H1 (cell line): Measurements from ENCODE around the gene COX17. TPM values are rescaled to one million over a fixed set of nuclear protein-coding genes. Genes with fewer than 3 reads are reported as not detected.

Experiments
- CHD7 ChIP-seq: fragments of 300-600 bp; sonication (generic); IDR thresholded peaks from 2 replicates; pipeline ENCODE4 v1.7.1; 2012; ENCODE audit warnings: low read length, moderate library complexity, mild to moderate bottlenecking, inconsistent platforms; ENCODE audit not compliant: insufficient replicate concordance
- KDM1A ChIP-seq: fragments of 200-600, 300-600 bp; sonication (generic); IDR thresholded peaks from 2 replicates; pipeline ENCODE4 v1.7.1; 2016; ENCODE audit warnings: mild to moderate bottlenecking, low read length, borderline replicate concordance
- KDM4A ChIP-seq: IDR thresholded peaks from one replicate; pipeline ENCODE4 v1.7.1; 2012; ENCODE audit warnings: low read depth, mild to moderate bottlenecking, moderate library complexity, low read length, inconsistent platforms; ENCODE audit not compliant: severe bottlenecking
- NANOG ChIP-seq: IDR thresholded peaks from 2 replicates; pipeline ENCODE4 v1.6.1; 2011; ENCODE audit warnings: low read length, low read depth, mild to moderate bottlenecking, inconsistent platforms; ENCODE audit not compliant: insufficient read depth, poor library complexity, severe bottlenecking
- RBBP5 ChIP-seq: IDR thresholded peaks from 2 replicates; pipeline ENCODE4 v1.7.1; 2012; ENCODE audit warnings: low read depth, mild to moderate bottlenecking, inconsistent platforms, low read length, moderate library complexity, borderline replicate concordance
- SAP30 ChIP-seq: fragments of 300-600 bp; sonication (generic); IDR thresholded peaks from 2 replicates; pipeline ENCODE4 v1.7.1; 2012; ENCODE audit warnings: low read length, moderate library complexity, mild to moderate bottlenecking, inconsistent platforms; ENCODE audit not compliant: insufficient read depth, insufficient replicate concordance
- SIRT6 ChIP-seq: IDR thresholded peaks from one replicate; pipeline ENCODE4 v1.7.1; 2012; ENCODE audit warnings: low read length, inconsistent platforms
- TAF1 ChIP-seq: IDR thresholded peaks from 2 replicates; pipeline ENCODE4 v1.6.1; 2011; ENCODE audit warnings: mild to moderate bottlenecking, low read depth, low read length
- TEAD4 ChIP-seq: IDR thresholded peaks from 2 replicates; pipeline ENCODE4 v1.6.1; 2012; ENCODE audit warnings: low read depth, low read length, inconsistent platforms, mixed read lengths
- ZNF274 ChIP-seq: IDR thresholded peaks from 2 replicates; pipeline ENCODE4 v1.7.0; 2012; ENCODE audit warnings: low read length, borderline replicate concordance; ENCODE audit errors: extremely low read depth
- polyA plus RNA-seq, 7 experiments: library from polyadenylated mRNA; depleted of rRNA in 3 of 7; stranded (reverse) in 5 of 7; unstranded in 2 of 7; fragments of >200 nt in 5 of 7; fragments of 200-250 nt in 2 of 7; gene quantifications; 1 replicate in 5 of 7; 2 replicates in 1 of 7; 4 replicates in 1 of 7; pipeline versions ENCODE4 v1.2.1 to v1.2.3, GENCODE V29; 2011 to 2013; ENCODE audit warnings: missing spikeins in 2 of 7, mixed read lengths in 2 of 7
- total RNA-seq: library from RNA; stranded (reverse); fragmentation: NEBNext Ultra II Directional; extraction: Animal tissue kit (Norgen Biotek cat#: 25700); gene quantifications from 2 replicates; pipeline ENCODE4 v1.2.1, GENCODE V29; 2021

The COX17 gene
- total and polyA plus RNA-seq, 2 of the 8 experiments (the other 6 are each of a cell fraction or from before 2014, with no cell fraction given), result 34.2 to 43.0 TPM

GRCh38 chr3:119647843-119648575 is 29.2 kb downstream of the COX17 start (continued):
- no peak for TF ChIP-seq CHD7
- TF ChIP-seq RBBP5, result no peak
- TF ChIP-seq NANOG, result no peak
- TF ChIP-seq KDM4A, result no peak
- no peak for TF ChIP-seq ZNF274
- no peak for TF ChIP-seq SAP30
- TF ChIP-seq TEAD4, result no peak
- no peak for TF ChIP-seq SIRT6
- TF ChIP-seq TAF1, result no peak
- TF ChIP-seq KDM1A, result no peak
